CD14-positive monocyte (primary cell): Measurements from ENCODE around the gene MISFA. TPM values are rescaled to one million over a fixed set of nuclear protein-coding genes. Genes with fewer than 3 reads are reported as not detected.

Source experiments
- DNase-seq, 3 donors: peaks; one replicate each; pipeline ENCODE4 v3.0.0-alpha.2; 2011 to 2022
- H2AFZ ChIP-seq: 2 replicates; pipeline ENCODE4 v1.6.0; 2012; ENCODE audit warnings: mild to moderate bottlenecking, low read depth, low read length, inconsistent platforms; ENCODE audit not compliant: insufficient read depth, poor library complexity, severe bottlenecking
- H3K27ac ChIP-seq, 2 donors: 1 replicate in 1 of 2; 2 replicates in 1 of 2; pipeline ENCODE4 v1.5.1; 2012 to 2013; ENCODE audit warnings: low read length in 2 of 2, control low read depth in 1 of 2, inconsistent platforms in 1 of 2, low read depth in 1 of 2, mild to moderate bottlenecking in 1 of 2
- H3K27me3 ChIP-seq, 2 donors: one replicate each; pipeline versions ENCODE4 v1.6.0 to v1.6.1; 2011 to 2013; ENCODE audit warnings: low read length in 2 of 2; ENCODE audit not compliant: control insufficient read depth in 2 of 2, insufficient read depth in 2 of 2
- H3K36me3 ChIP-seq, 2 donors: replicated peaks in 1 of 2; 1 replicate in 1 of 2; 2 replicates in 1 of 2; pipeline versions ENCODE4 v1.5.1 to v1.6.1; 2012 to 2013; ENCODE audit warnings: low read length in 2 of 2, control low read depth in 1 of 2, inconsistent platforms in 1 of 2, mild to moderate bottlenecking in 1 of 2; ENCODE audit not compliant: insufficient read depth in 2 of 2, control insufficient read depth in 1 of 2
- H3K4me1 ChIP-seq, 2 donors: 1 replicate in 1 of 2; 2 replicates in 1 of 2; pipeline versions ENCODE4 v1.5.1 to v1.6.1; 2012 to 2013; ENCODE audit warnings: low read length in 2 of 2, control low read depth in 1 of 2, inconsistent platforms in 1 of 2, mild to moderate bottlenecking in 1 of 2, moderate library complexity in 1 of 2; ENCODE audit not compliant: insufficient read depth in 2 of 2, control insufficient read depth in 1 of 2
- H3K4me2 ChIP-seq: replicated peaks from 2 replicates; pipeline ENCODE3; 2012; ENCODE audit warnings: low read length, moderate library complexity, mild to moderate bottlenecking; ENCODE audit not compliant: poor library complexity, severe bottlenecking; ENCODE audit errors: extremely low read depth
- H3K4me3 ChIP-seq, 3 experiments: fragments of 200-600 bp in 1 of 3; sonication (generic) in 1 of 3; replicated peaks in 1 of 3; 1 replicate in 2 of 3; 2 replicates in 1 of 3; pipeline ENCODE4 v1.5.1; 2011 to 2013; ENCODE audit warnings: low read length in 3 of 3, mild to moderate bottlenecking in 3 of 3, control low read depth in 2 of 3, low read depth in 2 of 3, inconsistent platforms in 1 of 3, moderate library complexity in 1 of 3
- H3K79me2 ChIP-seq: 2 replicates; pipeline ENCODE4 v1.6.0; 2012; ENCODE audit warnings: mild to moderate bottlenecking, control low read depth, inconsistent platforms, low read length, moderate library complexity; ENCODE audit not compliant: insufficient read depth
- H3K9ac ChIP-seq: 2 replicates; pipeline ENCODE4 v1.6.0; 2017; ENCODE audit warnings: low read length, mild to moderate bottlenecking; ENCODE audit not compliant: insufficient read depth, poor library complexity, severe bottlenecking
- H3K9me3 ChIP-seq, 2 donors: replicated peaks in 1 of 2; 1 replicate in 1 of 2; 2 replicates in 1 of 2; pipeline versions ENCODE4 v1.5.1 to v1.6.1; 2012 to 2013; ENCODE audit warnings: low read length in 2 of 2, control low read depth in 1 of 2; ENCODE audit not compliant: control insufficient read depth in 1 of 2, insufficient read depth in 1 of 2
- H4K20me1 ChIP-seq: 2 replicates; pipeline ENCODE4 v1.6.0; 2012; ENCODE audit warnings: mild to moderate bottlenecking, low read length, control low read depth, moderate library complexity; ENCODE audit not compliant: insufficient read depth
- H3K27ac Mint-ChIP-seq, 7 donors: one replicate each; pipeline ENCODE4 v1.8.0; 2020; ENCODE audit warnings: mild to moderate bottlenecking in 7 of 7, mixed read lengths in 7 of 7, moderate library complexity in 6 of 7, inconsistent platforms in 2 of 7
- H3K27me3 Mint-ChIP-seq, 3 donors: one replicate each; pipeline ENCODE4 v1.8.0; 2021 to 2022; ENCODE audit warnings: low read depth in 3 of 3, mild to moderate bottlenecking in 3 of 3, mixed read lengths in 3 of 3, moderate library complexity in 3 of 3, inconsistent platforms in 1 of 3
- H3K36me3 Mint-ChIP-seq, 2 donors: one replicate each; pipeline ENCODE4 v1.8.0; 2020; ENCODE audit warnings: mixed read lengths in 2 of 2, inconsistent platforms in 1 of 2, mild to moderate bottlenecking in 1 of 2
- H3K4me1 Mint-ChIP-seq: one replicate; pipeline ENCODE4 v1.8.0; 2020; ENCODE audit warnings: mild to moderate bottlenecking, mixed read lengths
- H3K4me3 Mint-ChIP-seq, 2 donors: one replicate each; pipeline ENCODE4 v1.8.0; 2020; ENCODE audit warnings: mild to moderate bottlenecking in 2 of 2, mixed read lengths in 2 of 2, moderate library complexity in 1 of 2
- H3K9me3 Mint-ChIP-seq, 7 donors: one replicate each; pipeline ENCODE4 v1.8.0; 2020 to 2022; ENCODE audit warnings: mixed read lengths in 7 of 7, mild to moderate bottlenecking in 6 of 7, moderate library complexity in 6 of 7, inconsistent platforms in 2 of 7
- CTCF ChIP-seq: fragments of 200-600 bp; IDR thresholded peaks from one replicate; pipeline ENCODE4 v1.8.0; 2022; ENCODE audit warnings: antibody characterized with exemption, mild to moderate bottlenecking
- WGBS: methylation state at CpG from one replicate; pipeline ENCODE4 v1.1.5; 2013; ENCODE audit warnings: missing lambda C conversion rate; ENCODE audit not compliant: insufficient coverage; 5-methylcytosine and 5-hydroxymethylcytosine counted together
- intact Hi-C, 2 donors: fragments of 100-400 bp; cut with micrococcal nuclease; formaldehyde crosslinking; loops; one replicate each; pipeline versions ENCODE4 v1.15.0 to v1.15.1; 2023
- polyA plus RNA-seq, 3 donors: library from polyadenylated mRNA; depleted of rRNA in 1 of 3; unstranded in 2 of 3; stranded (reverse) in 1 of 3; fragments of 300-500 nt in 2 of 3; fragments of >200 nt in 1 of 3; fragmentation: Illumina TruSeq in 2 of 3; gene quantifications; 1 replicate in 2 of 3; 2 replicates in 1 of 3; pipeline ENCODE4 v1.2.3, GENCODE V29; 2012 to 2021

The MISFA gene
- polyA plus RNA-seq, 3 donors: 0.43 TPM; not detected in 2

- no peak overlapping the region for H3K4me3 Mint-ChIP-seq
- peaks cover 9% of the 10 kb centered on the region for H3K4me1 Mint-ChIP-seq
Measured at GRCh38 chr11:18624161-18624560, 24.6 kb downstream of the MISFA start.

DNA sequence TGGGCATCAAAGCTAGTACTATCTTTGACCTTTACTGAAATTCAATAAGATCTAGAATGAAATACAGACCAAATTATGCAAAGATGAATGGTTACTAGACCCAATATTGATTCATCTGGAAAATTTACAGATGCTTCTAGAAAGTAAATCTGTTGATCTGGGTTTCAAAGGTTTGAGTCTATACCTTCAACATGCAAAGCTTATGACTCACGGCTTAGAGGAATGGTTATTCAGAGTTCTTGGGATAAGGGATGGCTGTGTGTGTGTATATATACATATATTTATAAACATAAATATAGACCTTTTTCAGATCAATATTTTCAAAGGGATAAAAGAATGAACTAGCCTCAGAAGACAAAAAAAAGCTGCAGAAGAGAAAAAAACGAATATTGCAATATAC, 33.3 kb downstream of the MISFA start:
- no peak for TF ChIP-seq CTCF
- Histone ChIP-seq H2AFZ (no peak overlapping the region), H3K4me2 (peak overlapping the region; percentile 81), H3K4me3 (peak overlapping the region in 1 of 3 experiments; percentile 85), H4K20me1 (peaks cover 27% of the 10 kb centered on the region), H3K27ac (no peak overlapping the region), H3K9ac (no peak overlapping the region), H3K9me3 (no peaks in the 10 kb centered on the region), H3K27me3 (no peaks in the 10 kb centered on the region), H3K79me2 (peaks cover 64% of the 10 kb centered on the region), H3K36me3 (peaks cover 0 to 8% of the 10 kb centered on the region in 2 donors), H3K4me1 (peaks cover 15 to 19% of the 10 kb centered on the region in 2 donors)
- peaks cover 0 to 11% (median 2%) of the 10 kb centered on the region in 3 donors for H3K27me3 Mint-ChIP-seq
- 38% methylated on average over 1 of the region's 2 CpGs for WGBS
- intact Hi-C loops: loop anchor here (5.0 to 10.0 kb wide), 7 partner anchors 46 to 308 kb away; partner anchors contain the start of genes TMEM86A (in 2 of the 2), TSG101 (in 2 of the 2), GTF2H1 (in 1 of the 2) and HPS5 (in 1 of the 2)
- peaks cover 18% of the 10 kb centered on the region for H3K4me1 Mint-ChIP-seq
- no peaks in the 10 kb centered on the region for H3K9me3 Mint-ChIP-seq
- H3K27ac Mint-ChIP-seq: peak overlapping the region in 2 of 7 donors; percentile 100
- no peak for DNase-seq
- no peak overlapping the region for H3K4me3 Mint-ChIP-seq
- H3K36me3 Mint-ChIP-seq: peaks cover 1 to 4% of the 10 kb centered on the region in 2 donors

More at GRCh38 chr11:18624161-18624560, 24.6 kb downstream of the MISFA start:
- Histone ChIP-seq H3K27ac (no peak overlapping the region), H3K4me2 (no peak overlapping the region), H4K20me1 (peaks cover 93% of the 10 kb centered on the region), H3K27me3 (no peaks in the 10 kb centered on the region), H3K4me3 (no peak overlapping the region), H3K4me1 (no peaks in the 10 kb centered on the region), H3K79me2 (peaks cover 98% of the 10 kb centered on the region), H3K9ac (no peak overlapping the region), H2AFZ (no peak overlapping the region), H3K9me3 (no peaks in the 10 kb centered on the region), H3K36me3 (no peaks in the 10 kb centered on the region)
- no peak for TF ChIP-seq CTCF
- no peaks in the 10 kb centered on the region for H3K9me3 Mint-ChIP-seq
- 100% methylated on average over 1 of the region's 1 CpG for WGBS
- intact Hi-C loops: no loop called here
- no peak for DNase-seq
- peaks cover 0 to 2% (median 0%) of the 10 kb centered on the region in 3 donors for H3K27me3 Mint-ChIP-seq
- H3K27ac Mint-ChIP-seq: no peak overlapping the region
- H3K36me3 Mint-ChIP-seq: peaks cover 5 to 18% of the 10 kb centered on the region in 2 donors
